Memory B cell (primary cell): Measurements from ENCODE around the gene RAMP2.
A peak's percentile ranks its signal among the peaks of the same experiment; 100 is the strongest.

ENCODE experiments used
- ATAC-seq: fragments of 150-1000 bp; cut with Tn5 transposase; 2 replicates; pipeline ENCODE4 v1.10.0; 2021; ENCODE audit warnings: low read depth, mild to moderate bottlenecking, moderate library complexity
- DNase-seq, 2 donors: peaks; one replicate each; pipeline ENCODE4 v3.0.0; 2022; ENCODE audit warnings: low spot score in 2 of 2
- H3K27ac Mint-ChIP-seq: one replicate; pipeline ENCODE4 v1.8.0; 2022; ENCODE audit warnings: mild to moderate bottlenecking, moderate library complexity, mixed read lengths
- H3K27me3 Mint-ChIP-seq: one replicate; pipeline ENCODE4 v1.8.0; 2022; ENCODE audit warnings: mixed read lengths
- H3K36me3 Mint-ChIP-seq: one replicate; pipeline ENCODE4 v1.8.0; 2022; ENCODE audit warnings: mild to moderate bottlenecking, mixed read lengths
- H3K4me1 Mint-ChIP-seq: one replicate; pipeline ENCODE4 v1.8.0; 2022; ENCODE audit warnings: mixed read lengths
- H3K4me3 Mint-ChIP-seq: one replicate; pipeline ENCODE4 v1.8.0; 2022; ENCODE audit warnings: mild to moderate bottlenecking, moderate library complexity, mixed read lengths
- H3K9me3 Mint-ChIP-seq: one replicate; pipeline ENCODE4 v1.8.0; 2022; ENCODE audit warnings: mixed read lengths

RAMP2 gene

DNA sequence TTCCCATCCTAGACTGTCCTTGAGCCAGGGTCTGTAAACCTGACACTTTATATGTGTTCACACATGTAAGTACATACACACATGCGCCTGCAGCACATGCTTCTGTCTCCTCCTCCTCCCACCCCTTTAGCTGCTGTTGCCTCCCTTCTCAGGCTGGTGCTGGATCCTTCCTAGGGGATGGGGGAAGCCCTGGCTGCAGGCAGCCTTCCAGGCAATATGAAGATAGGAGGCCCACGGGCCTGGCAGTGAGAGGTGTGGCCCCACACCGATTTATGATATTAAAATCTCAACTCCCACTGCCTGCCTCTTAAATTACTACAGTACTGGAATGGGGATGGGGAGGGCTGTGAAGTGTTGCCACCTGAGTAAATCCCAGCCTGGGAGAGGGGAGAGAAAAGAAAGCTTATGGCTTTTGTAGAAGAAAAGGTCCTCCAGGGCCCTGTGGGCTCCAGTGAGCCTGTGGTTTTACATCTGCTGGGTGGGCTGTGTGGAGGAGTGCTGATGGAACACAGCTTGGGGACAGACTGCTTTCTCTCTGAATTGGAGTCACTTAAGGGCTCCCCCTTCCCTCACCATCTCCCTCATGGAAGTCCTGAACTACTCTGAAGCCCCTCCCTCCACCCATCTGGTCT is 18.4 kb downstream of the RAMP2 start:
- no peak overlapping the region for H3K4me3 Mint-ChIP-seq
- no peaks in the 10 kb centered on the region for H3K9me3 Mint-ChIP-seq
- ATAC-seq (no peak), DNase-seq (no peak)
- peaks cover 11% of the 10 kb centered on the region for H3K4me1 Mint-ChIP-seq
- peaks cover 15% of the 10 kb centered on the region for H3K27me3 Mint-ChIP-seq
- H3K36me3 Mint-ChIP-seq: peaks cover 31% of the 10 kb centered on the region
- H3K27ac Mint-ChIP-seq: no peak overlapping the region

DNA sequence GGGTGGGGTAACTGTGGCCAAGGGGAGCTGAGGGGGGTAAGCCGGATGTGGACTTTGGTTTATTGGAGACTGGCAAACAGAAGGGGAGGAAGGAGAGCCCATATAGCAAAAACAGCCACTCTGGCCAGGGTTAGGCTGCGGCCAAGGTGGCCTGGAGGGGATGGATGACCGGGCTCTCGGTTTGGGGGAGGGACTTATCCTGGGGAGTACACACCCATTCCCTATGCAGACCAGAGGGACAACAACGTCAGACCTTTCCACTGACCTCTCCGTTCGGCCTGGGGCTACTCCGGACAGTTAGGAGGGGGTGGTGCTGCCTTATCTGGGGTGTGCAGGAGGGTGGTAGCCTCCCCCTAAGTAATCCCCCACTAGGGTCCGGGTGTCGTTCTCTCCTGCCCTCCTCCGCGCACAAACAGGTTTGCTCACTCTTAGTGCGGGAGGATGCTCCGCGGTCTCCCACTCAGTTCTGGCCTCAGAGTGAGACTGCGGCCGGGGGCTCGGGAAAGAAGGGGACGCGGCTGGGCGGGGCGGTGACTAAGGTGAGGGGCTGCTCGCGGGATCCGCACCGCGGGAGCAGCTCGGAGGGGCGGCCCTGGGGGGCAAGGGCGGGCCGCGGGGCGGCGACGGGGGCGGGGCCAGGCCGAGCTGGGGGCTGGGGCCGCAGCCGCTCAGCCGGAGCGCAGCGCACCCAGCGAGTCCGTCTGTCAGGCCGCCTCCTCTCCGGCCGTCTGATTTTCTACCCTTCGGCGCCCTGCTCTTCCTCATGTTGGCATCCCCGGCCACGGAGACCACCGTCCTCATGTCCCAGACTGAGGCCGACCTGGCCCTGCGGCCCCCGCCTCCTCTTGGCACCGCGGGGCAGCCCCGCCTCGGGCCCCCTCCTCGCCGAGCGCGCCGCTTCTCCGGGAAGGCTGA is 19.2 kb downstream of the RAMP2 start, which contains the start of gene WNK4:
TSS of gene WNK4 (plus strand) at position 675 of the 915 bp plus-strand sequence. CDS start at position 764, 89 bp downstream.
- Mint-ChIP-seq H3K4me1 (peaks cover 16% of the 10 kb centered on the region), H3K27me3 (peaks cover 19% of the 10 kb centered on the region), H3K27ac (no peak within 1 kb of the TSS), H3K4me3 (peak within 1 kb of the TSS; percentile 29), H3K36me3 (peaks cover 26% of the 10 kb centered on the region), H3K9me3 (no peaks in the 10 kb centered on the region)
- no peak for DNase-seq
- no peak for ATAC-seq

DNA sequence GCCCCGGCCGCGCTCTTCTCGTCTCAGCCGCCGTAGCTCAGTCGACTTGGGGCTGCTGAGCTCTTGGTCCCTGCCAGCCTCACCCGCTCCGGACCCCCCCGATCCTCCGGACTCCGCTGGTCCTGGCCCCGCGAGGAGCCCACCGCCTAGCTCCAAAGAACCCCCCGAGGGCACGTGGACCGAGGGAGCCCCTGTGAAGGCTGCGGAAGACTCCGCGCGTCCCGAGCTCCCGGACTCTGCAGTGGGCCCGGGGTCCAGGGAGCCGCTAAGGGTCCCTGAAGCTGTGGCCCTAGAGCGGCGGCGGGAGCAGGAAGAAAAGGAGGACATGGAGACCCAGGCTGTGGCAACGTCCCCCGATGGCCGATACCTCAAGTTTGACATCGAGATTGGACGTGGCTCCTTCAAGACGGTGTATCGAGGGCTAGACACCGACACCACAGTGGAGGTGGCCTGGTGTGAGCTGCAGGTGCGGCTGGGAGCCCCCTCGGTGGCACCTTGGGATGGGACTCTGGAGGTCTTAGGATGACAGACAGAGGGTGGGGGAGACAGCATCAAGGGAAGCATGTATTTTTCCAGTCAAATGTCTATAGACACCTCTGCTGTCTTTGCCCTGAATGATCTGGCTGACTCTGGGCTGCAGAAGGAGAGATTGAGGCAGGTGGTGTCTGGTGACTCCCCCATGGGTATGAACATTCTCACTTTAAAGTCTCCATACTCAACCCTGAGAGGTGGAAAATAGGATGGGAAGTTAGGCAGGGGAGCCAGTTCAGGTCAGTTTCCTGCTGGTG is 20.0 kb downstream of the RAMP2 start:
- peaks cover 25% of the 10 kb centered on the region for H3K27me3 Mint-ChIP-seq
- H3K9me3 Mint-ChIP-seq: peaks cover 3% of the 10 kb centered on the region
- no peak for ATAC-seq
- no peak overlapping the region for H3K4me3 Mint-ChIP-seq
- H3K36me3 Mint-ChIP-seq: peaks cover 21% of the 10 kb centered on the region
- no peak for DNase-seq
- no peak overlapping the region for H3K27ac Mint-ChIP-seq
- peaks cover 21% of the 10 kb centered on the region for H3K4me1 Mint-ChIP-seq

DNA sequence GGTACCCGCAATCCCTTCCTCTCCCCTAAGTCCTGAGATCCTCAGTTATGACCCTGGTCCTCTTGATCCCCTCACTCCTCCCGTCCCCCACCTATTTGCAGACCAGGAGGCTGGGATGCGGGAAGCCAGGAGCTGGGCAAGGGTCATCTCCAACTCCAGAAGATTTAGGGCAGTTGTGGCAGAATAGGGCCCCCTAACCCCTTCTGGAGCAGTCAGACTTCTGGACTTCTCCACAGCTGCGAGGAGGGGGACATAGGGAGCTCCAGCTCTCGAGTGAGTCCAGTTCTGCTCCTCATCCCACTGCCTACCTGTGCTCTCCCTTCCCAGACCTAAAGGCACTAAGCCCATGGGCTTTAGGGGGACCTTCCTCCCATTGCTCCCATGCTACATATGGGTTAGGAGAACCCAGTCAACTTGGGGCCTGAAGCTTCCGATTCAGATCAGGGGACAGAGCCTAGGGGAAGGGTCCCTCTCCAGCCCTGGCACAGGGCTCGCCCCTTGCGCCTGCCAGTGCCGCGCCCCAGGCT is 20.7 kb downstream of the RAMP2 start:
- H3K27me3 Mint-ChIP-seq: peaks cover 26% of the 10 kb centered on the region
- H3K4me1 Mint-ChIP-seq: peaks cover 21% of the 10 kb centered on the region
- H3K9me3 Mint-ChIP-seq: peaks cover 3% of the 10 kb centered on the region
- H3K36me3 Mint-ChIP-seq: peaks cover 21% of the 10 kb centered on the region
- no peak overlapping the region for H3K27ac Mint-ChIP-seq
- ATAC-seq (no peak), DNase-seq (no peak)
- H3K4me3 Mint-ChIP-seq: no peak overlapping the region

DNA sequence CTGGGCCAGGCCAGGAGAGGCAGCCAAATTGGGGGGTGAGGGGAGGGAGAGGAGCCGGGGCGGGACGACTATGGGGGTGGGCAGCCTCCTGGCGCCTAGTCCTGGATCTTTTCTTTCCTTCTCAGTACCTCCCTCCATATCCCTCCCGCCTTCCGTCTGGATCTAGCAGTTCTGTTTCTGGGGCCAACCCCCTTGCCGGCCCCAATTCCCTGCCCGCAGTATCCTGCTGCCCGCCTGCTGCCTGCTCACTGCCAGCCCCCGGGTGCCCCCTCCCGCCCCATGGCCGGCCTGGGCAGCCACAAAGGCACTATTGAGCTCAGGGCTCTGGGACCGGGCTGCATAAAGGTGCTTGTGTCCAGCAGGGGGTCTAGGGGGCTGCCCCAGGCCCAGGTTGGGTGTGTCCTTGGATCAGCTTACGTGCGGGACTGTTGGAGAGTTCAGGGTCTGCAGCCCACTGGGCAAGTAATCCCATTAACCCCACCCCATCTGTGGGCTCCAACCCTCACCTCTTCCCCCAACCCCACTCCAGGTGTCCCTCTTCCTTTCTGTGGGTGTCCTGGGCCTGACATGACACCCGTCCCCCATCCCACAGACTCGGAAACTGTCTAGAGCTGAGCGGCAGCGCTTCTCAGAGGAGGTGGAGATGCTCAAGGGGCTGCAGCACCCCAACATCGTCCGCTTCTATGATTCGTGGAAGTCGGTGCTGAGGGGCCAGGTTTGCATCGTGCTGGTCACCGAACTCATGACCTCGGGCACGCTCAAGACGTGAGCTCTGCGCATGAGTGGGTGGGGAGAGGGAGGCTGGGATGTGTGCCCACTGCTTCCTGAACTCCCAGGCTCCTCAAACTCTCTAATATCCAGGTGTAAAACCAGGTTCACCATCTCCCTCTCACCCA is 21.4 kb downstream of the RAMP2 start:
- Mint-ChIP-seq H3K9me3 (peaks cover 3% of the 10 kb centered on the region), H3K4me1 (peaks cover 21% of the 10 kb centered on the region), H3K36me3 (peaks cover 21% of the 10 kb centered on the region), H3K4me3 (no peak overlapping the region), H3K27ac (no peak overlapping the region), H3K27me3 (peaks cover 28% of the 10 kb centered on the region)
- ATAC-seq (no peak), DNase-seq (no peak)

DNA sequence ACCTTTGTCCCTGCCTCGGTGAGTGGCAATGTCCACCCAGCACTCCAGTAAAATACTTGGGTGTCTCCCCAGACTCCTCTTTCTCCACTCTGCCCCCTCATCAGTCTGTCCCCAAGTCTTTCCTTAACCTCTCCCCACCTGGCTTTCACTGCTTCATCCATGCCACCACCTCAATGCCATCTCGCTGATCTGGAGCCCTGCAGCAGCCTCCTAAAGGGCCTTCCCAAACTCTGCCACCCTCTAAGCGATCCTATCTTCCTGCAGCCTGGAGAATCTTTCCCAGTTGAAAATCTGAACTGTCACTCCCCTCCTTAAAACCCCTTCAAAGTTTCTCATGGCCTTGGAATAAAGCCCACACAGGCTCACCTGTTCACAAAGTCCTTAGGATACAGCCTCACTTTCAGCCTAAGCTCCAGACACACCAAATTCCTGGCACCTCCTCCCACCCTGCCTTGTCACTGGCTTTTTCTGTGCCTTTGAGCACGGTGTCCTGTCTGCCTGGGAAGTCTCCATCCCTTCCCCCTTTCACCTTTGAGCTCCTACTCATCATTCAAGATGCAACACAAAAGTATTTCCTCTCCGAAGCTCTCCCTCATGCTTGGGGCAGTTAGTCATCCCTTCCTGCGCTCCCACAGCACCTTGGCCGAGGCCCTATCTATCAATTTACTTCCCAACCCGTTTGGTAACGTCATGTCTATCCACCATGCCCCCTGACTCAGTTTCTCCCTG is 22.2 kb downstream of the RAMP2 start:
- H3K27ac Mint-ChIP-seq: no peak overlapping the region
- H3K4me3 Mint-ChIP-seq: no peak overlapping the region
- ATAC-seq (no peak), DNase-seq (no peak)
- peaks cover 32% of the 10 kb centered on the region for H3K27me3 Mint-ChIP-seq
- peaks cover 21% of the 10 kb centered on the region for H3K4me1 Mint-ChIP-seq
- H3K36me3 Mint-ChIP-seq: peaks cover 15% of the 10 kb centered on the region
- peaks cover 3% of the 10 kb centered on the region for H3K9me3 Mint-ChIP-seq

DNA sequence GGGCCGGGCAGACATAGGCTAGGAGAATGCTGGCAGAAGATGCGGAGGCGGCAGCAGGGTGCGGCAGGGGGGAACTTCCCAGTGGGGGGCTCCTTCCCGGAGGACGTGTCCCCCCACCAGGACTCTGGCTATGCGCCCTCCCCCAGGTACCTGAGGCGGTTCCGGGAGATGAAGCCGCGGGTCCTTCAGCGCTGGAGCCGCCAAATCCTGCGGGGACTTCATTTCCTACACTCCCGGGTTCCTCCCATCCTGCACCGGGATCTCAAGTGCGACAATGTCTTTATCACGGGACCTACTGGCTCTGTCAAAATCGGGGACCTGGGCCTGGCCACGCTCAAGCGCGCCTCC is 22.7 kb downstream of the RAMP2 start:
- Mint-ChIP-seq H3K27me3 (peaks cover 32% of the 10 kb centered on the region), H3K4me3 (no peak overlapping the region), H3K36me3 (peaks cover 12% of the 10 kb centered on the region), H3K9me3 (peaks cover 3% of the 10 kb centered on the region), H3K27ac (no peak overlapping the region), H3K4me1 (peaks cover 21% of the 10 kb centered on the region)
- no peak for ATAC-seq
- DNase-seq: no peak

DNA sequence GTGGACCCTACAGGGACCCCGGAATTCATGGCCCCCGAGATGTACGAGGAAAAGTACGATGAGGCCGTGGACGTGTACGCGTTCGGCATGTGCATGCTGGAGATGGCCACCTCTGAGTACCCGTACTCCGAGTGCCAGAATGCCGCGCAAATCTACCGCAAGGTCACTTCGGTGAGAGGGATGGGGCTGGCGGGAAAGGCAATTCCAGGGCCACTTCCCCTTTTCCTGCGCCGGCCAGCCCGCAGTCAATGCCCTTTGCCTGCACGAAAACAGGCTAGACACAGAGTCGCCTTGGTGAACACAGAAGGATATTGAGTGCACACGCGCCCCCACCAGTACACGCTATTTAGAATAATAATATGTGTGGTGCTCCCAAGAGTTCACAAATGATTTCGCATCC is 23.4 kb downstream of the RAMP2 start:
- no peak for ATAC-seq
- DNase-seq: no peak
- Mint-ChIP-seq H3K9me3 (peaks cover 3% of the 10 kb centered on the region), H3K27me3 (peaks cover 32% of the 10 kb centered on the region), H3K27ac (no peak overlapping the region), H3K4me1 (peaks cover 21% of the 10 kb centered on the region), H3K4me3 (no peak overlapping the region), H3K36me3 (peaks cover 5% of the 10 kb centered on the region)

DNA sequence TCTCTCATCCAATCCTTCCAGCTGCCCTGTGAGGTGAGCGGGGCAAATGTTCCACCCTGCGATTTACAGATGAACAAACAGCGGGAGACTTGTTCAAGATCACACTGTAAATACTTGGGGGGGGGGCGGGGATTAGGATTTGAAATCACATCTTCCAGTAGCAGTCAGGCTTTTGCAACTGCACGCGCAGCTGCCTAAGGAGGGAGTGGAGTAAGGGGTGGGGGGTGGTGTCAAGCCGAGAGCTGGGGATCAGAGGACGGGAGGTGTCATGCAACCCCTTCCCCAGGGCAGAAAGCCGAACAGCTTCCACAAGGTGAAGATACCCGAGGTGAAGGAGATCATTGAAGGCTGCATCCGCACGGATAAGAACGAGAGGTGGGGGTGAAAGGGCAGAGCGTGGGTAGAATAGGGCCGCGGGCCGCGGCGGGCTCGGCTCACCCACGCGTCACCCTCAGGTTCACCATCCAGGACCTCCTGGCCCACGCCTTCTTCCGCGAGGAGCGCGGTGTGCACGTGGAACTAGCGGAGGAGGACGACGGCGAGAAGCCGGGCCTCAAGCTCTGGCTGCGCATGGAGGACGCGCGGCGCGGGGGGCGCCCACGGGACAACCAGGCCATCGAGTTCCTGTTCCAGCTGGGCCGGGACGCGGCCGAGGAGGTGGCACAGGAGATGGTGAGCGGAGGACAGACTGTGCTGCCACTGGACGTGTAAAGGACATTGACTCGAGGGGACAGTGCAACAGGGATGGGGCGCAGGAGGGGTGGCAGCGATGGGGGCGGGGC is 24.0 kb downstream of the RAMP2 start:
- DNase-seq (no peak), ATAC-seq (no peak)
- H3K27ac Mint-ChIP-seq: no peak overlapping the region
- H3K27me3 Mint-ChIP-seq: peaks cover 28% of the 10 kb centered on the region
- H3K4me3 Mint-ChIP-seq: peak overlapping the region; percentile 33
- no peaks in the 10 kb centered on the region for H3K36me3 Mint-ChIP-seq
- peaks cover 18% of the 10 kb centered on the region for H3K4me1 Mint-ChIP-seq
- H3K9me3 Mint-ChIP-seq: peaks cover 3% of the 10 kb centered on the region

DNA sequence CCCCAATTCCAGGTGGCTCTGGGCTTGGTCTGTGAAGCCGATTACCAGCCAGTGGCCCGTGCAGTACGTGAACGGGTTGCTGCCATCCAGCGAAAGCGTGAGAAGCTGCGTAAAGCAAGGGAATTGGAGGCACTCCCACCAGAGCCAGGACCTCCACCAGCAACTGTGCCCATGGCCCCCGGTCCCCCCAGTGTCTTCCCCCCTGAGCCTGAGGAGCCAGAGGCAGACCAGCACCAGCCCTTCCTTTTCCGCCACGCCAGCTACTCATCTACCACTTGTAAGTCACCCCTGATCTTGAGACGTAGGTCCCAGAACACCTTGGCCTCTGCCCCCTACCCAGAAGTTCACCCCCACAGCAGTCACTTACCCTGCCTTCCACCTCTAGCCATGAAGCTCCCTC is 26.2 kb downstream of the RAMP2 start:
- DNase-seq (no peak), ATAC-seq (no peak)
- H3K36me3 Mint-ChIP-seq: no peaks in the 10 kb centered on the region
- peaks cover 3% of the 10 kb centered on the region for H3K9me3 Mint-ChIP-seq
- H3K27me3 Mint-ChIP-seq: peaks cover 31% of the 10 kb centered on the region
- no peak overlapping the region for H3K4me3 Mint-ChIP-seq
- H3K27ac Mint-ChIP-seq: no peak overlapping the region
- H3K4me1 Mint-ChIP-seq: peaks cover 14% of the 10 kb centered on the region

DNA sequence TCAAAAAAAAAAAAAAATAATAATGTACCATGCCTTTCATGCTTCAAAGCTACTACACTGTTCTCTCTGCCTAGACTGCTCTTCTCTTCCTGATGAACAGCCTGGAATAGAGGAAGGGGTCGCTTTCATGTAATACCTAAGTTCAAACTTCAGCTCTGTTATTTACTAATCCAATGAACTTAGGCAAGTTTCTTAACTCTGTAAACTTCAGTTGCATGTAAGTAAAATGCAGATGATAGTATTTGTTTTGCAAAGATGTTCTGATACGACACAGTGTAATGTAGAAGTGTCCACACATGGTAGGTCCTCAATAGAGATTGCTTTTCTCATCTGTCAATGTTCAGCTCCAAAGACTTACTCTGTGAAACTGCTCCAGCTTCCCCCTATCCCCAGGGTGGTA is 30.9 kb downstream of the RAMP2 start:
- Mint-ChIP-seq H3K27me3 (peaks cover 9% of the 10 kb centered on the region), H3K4me3 (no peak overlapping the region), H3K27ac (no peak overlapping the region)

DNA sequence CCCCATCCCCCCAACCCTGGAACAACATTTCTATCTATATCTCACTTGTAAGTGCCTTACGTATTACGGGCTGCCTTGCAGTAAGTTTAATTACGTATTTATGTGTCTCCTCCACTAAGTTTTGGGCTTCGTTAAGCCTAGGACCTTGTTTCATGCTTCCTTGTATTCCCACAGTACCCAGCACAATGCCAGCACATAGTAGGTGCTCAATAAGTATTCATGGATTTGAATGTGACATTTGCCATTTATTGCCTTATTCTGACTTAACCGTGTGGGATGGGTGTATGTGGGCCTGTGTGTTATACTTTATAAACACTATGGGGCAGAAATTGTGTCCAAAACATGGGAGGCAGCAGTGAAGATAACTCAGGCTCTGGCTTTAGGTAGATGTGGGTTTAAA is 31.5 kb downstream of the RAMP2 start:
- H3K4me1 Mint-ChIP-seq: peaks cover 19% of the 10 kb centered on the region
- no peak for ATAC-seq
- H3K4me3 Mint-ChIP-seq: no peak overlapping the region
- H3K27me3 Mint-ChIP-seq: peaks cover 6% of the 10 kb centered on the region
- no peak for DNase-seq
- H3K27ac Mint-ChIP-seq: no peak overlapping the region
- H3K9me3 Mint-ChIP-seq: no peaks in the 10 kb centered on the region
- peaks cover 6% of the 10 kb centered on the region for H3K36me3 Mint-ChIP-seq

More for the DNA sequence above, 30.9 kb downstream of the RAMP2 start:
- Mint-ChIP-seq H3K4me1 (peaks cover 17% of the 10 kb centered on the region), H3K36me3 (peaks cover 6% of the 10 kb centered on the region), H3K9me3 (no peaks in the 10 kb centered on the region)
- no peak for ATAC-seq
- no peak for DNase-seq
